PC-9 (cell line): ENCODE measurements around the gene NF1.

Source experiments
- EZH2 ChIP-seq: fragments of 200-600 bp; sonication (generic); IDR thresholded peaks from 2 replicates; pipeline ENCODE4 v1.8.0; 2017; ENCODE audit warnings: antibody characterized with exemption, low read depth
- TF ChIP-seq, protein P1 (sequence below): fragments of 200-600 bp; sonication (generic); conservative IDR thresholded peaks from 2 replicates; pipeline ENCODE4 v1.6.1; 2017; ENCODE audit warnings: mixed run types, antibody characterized with exemption, mild to moderate bottlenecking, moderate library complexity

DNA sequence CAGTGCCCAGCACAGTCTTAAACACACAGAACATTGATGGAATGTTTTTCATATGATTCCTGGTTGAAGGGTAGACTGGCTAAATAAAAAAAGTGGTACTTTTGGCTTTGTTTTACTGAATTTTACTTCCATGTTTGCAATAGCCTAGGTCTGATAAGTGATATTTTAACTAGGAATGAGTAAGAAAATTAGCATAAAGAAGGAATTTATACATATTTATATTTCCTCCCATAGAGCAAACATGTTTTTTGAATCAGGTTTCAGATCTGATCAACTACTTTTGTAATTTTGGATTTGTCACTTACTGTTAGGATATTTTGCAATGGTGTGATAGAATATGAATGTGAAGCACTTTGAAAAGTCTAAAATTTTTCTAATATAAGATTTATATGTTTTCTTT lies 7.2 kb downstream of the NF1 start:
- TF ChIP-seq, protein P1, sequence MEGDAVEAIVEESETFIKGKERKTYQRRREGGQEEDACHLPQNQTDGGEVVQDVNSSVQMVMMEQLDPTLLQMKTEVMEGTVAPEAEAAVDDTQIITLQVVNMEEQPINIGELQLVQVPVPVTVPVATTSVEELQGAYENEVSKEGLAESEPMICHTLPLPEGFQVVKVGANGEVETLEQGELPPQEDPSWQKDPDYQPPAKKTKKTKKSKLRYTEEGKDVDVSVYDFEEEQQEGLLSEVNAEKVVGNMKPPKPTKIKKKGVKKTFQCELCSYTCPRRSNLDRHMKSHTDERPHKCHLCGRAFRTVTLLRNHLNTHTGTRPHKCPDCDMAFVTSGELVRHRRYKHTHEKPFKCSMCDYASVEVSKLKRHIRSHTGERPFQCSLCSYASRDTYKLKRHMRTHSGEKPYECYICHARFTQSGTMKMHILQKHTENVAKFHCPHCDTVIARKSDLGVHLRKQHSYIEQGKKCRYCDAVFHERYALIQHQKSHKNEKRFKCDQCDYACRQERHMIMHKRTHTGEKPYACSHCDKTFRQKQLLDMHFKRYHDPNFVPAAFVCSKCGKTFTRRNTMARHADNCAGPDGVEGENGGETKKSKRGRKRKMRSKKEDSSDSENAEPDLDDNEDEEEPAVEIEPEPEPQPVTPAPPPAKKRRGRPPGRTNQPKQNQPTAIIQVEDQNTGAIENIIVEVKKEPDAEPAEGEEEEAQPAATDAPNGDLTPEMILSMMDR, result no peak
- no peak for TF ChIP-seq EZH2
